HG03520 (cell line): ENCODE data around the gene ANO1.
"Not testable (repeated sequence)": the region's sequence is repeated elsewhere in the genome, so short reads cannot be mapped to it uniquely, and the experiment has no call there.

Source experiments
- ATAC-seq: cut with Tn5 transposase; IDR thresholded peaks from one replicate; pipeline ENCODE4 v1.9.1; 2021; ENCODE audit warnings: mild to moderate bottlenecking, moderate library complexity; ENCODE audit not compliant: unreplicated experiment

Gene ANO1

GRCh38 chr11:70078095-70078780, at the start of gene ANO1:
TSS of gene ANO1 (plus strand) at chr11:70078317. CDS start at chr11:70078607, 290 bp downstream.
- no peak for ATAC-seq

GRCh38 chr11:70029115-70029860, 48.8 kb upstream of the ANO1 start:
- ATAC-seq, result no peak

GRCh38 chr11:70029861-70030380, 48.2 kb upstream of the ANO1 start:
- ATAC-seq, result no peak

GRCh38 chr11:70030412-70030811, 47.7 kb upstream of the ANO1 start:
- ATAC-seq, result no peak

- ATAC-seq, result no peak
Measured at GRCh38 chr11:70031631-70032469, 46.3 kb upstream of the ANO1 start.

- ATAC-seq, result no peak
Measured at GRCh38 chr11:70032470-70032795, 45.7 kb upstream of the ANO1 start.

- ATAC-seq, result no peak
Measured at GRCh38 chr11:70032943-70033710, 45.0 kb upstream of the ANO1 start.

GRCh38 chr11:70033711-70034070, 44.4 kb upstream of the ANO1 start:
- ATAC-seq, result no peak

GRCh38 chr11:70034740-70035365, 43.3 kb upstream of the ANO1 start:
- ATAC-seq, result no peak

- ATAC-seq, result not testable (repeated sequence)
Measured at GRCh38 chr11:70035665-70036064, 42.5 kb upstream of the ANO1 start.

- ATAC-seq, result no peak
Measured at GRCh38 chr11:70036971-70037882, 40.9 kb upstream of the ANO1 start.

GRCh38 chr11:70038034-70038834, 39.9 kb upstream of the ANO1 start:
- ATAC-seq, result no peak

- no peak for ATAC-seq
Measured at GRCh38 chr11:70040452-70040851, 37.7 kb upstream of the ANO1 start.

- ATAC-seq, result no peak
Measured at GRCh38 chr11:70040869-70041501, 37.1 kb upstream of the ANO1 start.

- no peak for ATAC-seq
Measured at GRCh38 chr11:70043482-70043881, 34.6 kb upstream of the ANO1 start.

- no peak for ATAC-seq
Measured at GRCh38 chr11:70046089-70046488, 32.0 kb upstream of the ANO1 start.

- ATAC-seq, result no peak
Measured at GRCh38 chr11:70048279-70049024, 29.7 kb upstream of the ANO1 start.
